GM13977 (cell line): Measurements from ENCODE around the gene PEX26.
"Not testable (repeated sequence)": the region's sequence is repeated elsewhere in the genome, so short reads cannot be mapped to it uniquely, and the experiment has no call there.

Experiments used
- DNase-seq: peaks from one replicate; pipeline ENCODE4 v3.0.0; 2012; ENCODE audit warnings: low spot score
- in situ Hi-C: fragments of 300-500 bp; cut with MboI; formaldehyde crosslinking; loops from one replicate; pipeline ENCODE4 v1.12.0; 2022; ENCODE audit warnings: low sequenced_read_pairs, low pct_unique_long_range_greater_than_20kb, mixed read lengths, inconsistent platforms; ENCODE audit not compliant: unreplicated experiment
- TF ChIP-seq, protein P1 (sequence below): IDR thresholded peaks from 2 replicates; pipeline ENCODE4 v1.5.1; 2012; ENCODE audit warnings: mild to moderate bottlenecking, control low read depth; ENCODE audit not compliant: insufficient read depth; ENCODE audit errors: extremely low read depth, missing control alignments

The PEX26 gene

DNA sequence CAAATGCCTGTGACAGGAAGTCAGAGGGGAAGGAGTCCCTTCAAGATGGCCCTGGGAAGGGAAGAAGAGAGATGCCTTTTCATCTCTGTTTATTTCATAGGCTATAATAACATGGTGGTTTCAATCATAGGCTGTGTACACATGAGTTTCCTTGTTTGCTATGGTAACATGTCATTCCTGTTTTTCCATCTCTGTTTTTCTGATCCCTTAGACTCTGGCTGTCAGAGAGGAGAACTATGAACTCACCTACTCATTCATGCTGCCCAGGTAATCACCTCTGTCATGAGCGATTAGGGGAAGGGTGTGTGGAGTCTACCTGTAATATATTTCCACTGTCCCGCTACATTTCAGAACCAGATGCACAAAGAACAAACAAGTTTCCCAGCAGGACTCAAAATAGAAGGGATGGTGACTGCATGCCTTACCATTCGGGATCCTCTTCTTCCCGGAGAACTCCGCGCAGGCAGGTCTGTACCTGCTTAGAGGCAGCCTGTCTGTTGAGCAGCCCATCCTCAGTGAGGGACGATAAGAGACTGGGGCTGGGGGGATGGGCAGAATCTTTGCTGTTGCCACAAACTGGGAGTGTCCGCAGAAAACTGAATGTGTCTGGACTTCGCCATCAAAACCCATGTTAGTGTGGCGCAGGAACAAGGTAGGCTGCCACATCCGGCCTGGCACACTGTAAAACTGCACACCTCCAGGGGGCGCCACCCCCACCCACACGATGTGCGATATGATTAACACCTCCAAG, 7.1 kb upstream of the PEX26 start:
- no peak for DNase-seq
- in situ Hi-C loops = loop anchor here (10.0 kb wide), 1 partner anchor 236 kb away; no protein-coding TSS in a partner anchor
- TF ChIP-seq, protein P1, sequence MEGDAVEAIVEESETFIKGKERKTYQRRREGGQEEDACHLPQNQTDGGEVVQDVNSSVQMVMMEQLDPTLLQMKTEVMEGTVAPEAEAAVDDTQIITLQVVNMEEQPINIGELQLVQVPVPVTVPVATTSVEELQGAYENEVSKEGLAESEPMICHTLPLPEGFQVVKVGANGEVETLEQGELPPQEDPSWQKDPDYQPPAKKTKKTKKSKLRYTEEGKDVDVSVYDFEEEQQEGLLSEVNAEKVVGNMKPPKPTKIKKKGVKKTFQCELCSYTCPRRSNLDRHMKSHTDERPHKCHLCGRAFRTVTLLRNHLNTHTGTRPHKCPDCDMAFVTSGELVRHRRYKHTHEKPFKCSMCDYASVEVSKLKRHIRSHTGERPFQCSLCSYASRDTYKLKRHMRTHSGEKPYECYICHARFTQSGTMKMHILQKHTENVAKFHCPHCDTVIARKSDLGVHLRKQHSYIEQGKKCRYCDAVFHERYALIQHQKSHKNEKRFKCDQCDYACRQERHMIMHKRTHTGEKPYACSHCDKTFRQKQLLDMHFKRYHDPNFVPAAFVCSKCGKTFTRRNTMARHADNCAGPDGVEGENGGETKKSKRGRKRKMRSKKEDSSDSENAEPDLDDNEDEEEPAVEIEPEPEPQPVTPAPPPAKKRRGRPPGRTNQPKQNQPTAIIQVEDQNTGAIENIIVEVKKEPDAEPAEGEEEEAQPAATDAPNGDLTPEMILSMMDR = peak; percentile 42

DNA sequence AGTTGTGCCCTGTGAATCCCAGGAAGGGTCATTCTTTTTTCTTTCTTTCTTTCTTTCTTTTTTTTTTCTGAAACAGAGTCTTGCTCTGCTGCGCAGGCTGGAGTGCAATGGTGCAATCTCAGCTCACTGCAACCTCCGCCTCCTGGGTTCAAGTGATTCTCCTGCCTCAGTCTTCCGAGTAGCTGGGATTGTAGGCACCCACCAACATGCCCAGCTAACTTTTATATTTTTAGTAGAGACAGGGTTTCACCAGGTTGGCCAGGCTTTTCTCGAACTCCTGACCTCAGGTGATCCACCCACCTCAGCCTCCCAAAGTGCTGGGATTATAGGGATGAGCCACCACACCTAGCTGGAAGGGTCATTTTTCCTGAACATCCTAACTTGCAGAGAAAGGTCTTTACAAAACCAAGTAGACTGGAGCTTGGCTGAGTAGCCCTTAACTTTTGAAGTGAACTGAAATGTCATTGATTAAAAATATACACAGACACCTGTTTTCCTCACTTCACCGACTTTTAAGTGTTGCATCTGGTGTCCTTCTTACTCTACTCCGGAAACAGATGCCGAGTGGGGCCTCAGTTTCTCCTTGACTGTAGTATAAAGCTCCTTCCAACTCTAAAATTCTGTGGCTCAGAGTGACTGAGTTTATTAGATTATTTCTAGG, 6.4 kb upstream of the PEX26 start:
- in situ Hi-C loops = loop anchor here (10.0 kb wide), 1 partner anchor 237 kb away; no protein-coding TSS in a partner anchor
- not testable (repeated sequence) for DNase-seq

DNA sequence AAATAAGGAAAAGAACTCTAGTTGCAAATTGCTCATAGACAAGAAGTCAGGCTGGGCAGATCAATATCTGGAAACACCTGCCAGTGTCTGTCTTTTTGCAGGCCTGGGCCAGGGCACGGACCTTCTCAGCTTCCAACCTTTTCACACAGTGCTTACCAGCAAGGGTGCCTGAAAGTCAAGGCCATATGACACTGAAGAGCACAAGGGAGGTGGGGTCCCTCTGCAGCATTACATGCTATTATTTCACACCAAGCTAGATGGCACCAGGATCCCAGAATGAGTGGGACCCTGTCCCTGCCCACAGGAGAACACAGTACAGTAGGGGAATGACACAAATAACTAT, 5.9 kb upstream of the PEX26 start:
- no peak for DNase-seq
- in situ Hi-C loops = loop anchor here (10.0 kb wide), 1 partner anchor 237 kb away; no protein-coding TSS in a partner anchor

DNA sequence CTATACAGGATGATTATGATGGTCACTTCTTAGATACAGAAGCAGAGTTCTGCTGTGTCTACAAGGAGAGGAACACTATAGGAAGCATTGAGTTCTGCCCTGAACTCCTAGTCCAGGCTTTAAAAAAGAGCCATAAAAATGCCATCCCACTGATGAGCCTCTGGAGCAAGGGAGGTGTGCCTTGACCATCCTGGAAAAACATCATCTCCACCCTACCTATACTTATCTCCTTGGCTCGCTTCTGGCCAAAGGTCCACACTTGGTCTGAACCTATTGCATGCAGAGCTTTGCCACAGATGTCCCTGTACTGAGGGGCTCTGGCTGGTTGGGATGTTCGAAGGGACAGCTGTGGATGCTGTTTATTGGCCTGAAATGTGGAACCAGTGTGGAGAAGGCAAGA, 4.3 kb upstream of the PEX26 start:
- TF ChIP-seq, protein P1 = no peak
- DNase-seq = no peak
- in situ Hi-C loops = loop anchor here (10.0 kb wide), 1 partner anchor 239 kb away; no protein-coding TSS in a partner anchor

More for the DNA sequence above, 5.9 kb upstream of the PEX26 start:
- TF ChIP-seq, protein P1 = no peak

DNA sequence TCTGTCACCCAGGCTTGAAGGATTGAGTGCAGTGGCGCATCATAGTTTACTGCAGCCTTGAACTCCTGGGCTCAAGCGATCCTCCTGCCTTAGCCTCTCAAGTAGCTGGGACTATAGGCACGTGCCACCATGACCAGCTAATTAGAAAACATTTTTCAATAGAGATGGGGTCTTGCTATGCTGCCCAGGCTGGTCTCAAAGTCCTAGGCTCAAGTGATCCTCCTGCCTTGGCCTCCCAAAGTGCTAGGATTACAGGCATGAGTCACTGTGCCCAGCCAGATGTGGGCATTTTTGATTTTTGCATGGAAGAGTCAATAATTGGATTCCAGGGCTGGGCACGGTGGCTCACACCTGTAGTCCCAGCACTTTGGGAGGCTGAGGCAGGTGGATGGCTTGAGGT, 3.9 kb upstream of the PEX26 start:
- not testable (repeated sequence) for DNase-seq
- in situ Hi-C loops = loop anchor here (10.0 kb wide), 1 partner anchor 239 kb away; no protein-coding TSS in a partner anchor

DNA sequence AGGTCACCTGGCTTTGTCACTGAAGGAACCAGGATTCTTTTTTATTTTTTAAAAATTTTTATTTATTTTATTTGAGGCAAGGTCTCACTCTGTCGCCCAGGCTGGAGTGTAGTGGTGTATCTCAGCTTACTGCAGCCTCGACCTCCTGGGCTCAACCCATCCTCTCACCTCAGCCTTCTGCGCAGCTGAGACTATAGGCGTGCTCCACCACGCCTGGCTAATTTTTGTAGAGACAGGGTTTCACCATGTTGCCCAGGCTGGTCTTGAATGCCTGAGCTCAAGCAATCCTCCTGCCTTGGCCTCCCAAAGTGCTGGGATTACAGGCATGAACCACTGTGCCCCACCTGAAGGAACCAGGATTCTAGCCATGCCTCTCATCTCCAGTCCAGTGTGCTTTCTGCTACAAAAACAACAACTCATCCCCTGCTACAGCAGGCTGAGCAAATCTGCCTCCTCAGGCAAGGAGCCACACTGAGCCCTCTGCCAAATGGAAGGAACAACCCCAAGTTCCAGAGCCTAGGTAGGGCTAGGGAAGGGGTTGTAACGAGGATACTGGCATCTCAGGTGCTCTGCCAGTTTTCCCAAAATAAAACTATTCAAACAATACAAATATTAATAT, 2.6 kb upstream of the PEX26 start:
- DNase-seq = no peak
- in situ Hi-C loops = loop anchor here (10.0 kb wide), 1 partner anchor 240 kb away; no protein-coding TSS in a partner anchor
- TF ChIP-seq, protein P1 = no peak

DNA sequence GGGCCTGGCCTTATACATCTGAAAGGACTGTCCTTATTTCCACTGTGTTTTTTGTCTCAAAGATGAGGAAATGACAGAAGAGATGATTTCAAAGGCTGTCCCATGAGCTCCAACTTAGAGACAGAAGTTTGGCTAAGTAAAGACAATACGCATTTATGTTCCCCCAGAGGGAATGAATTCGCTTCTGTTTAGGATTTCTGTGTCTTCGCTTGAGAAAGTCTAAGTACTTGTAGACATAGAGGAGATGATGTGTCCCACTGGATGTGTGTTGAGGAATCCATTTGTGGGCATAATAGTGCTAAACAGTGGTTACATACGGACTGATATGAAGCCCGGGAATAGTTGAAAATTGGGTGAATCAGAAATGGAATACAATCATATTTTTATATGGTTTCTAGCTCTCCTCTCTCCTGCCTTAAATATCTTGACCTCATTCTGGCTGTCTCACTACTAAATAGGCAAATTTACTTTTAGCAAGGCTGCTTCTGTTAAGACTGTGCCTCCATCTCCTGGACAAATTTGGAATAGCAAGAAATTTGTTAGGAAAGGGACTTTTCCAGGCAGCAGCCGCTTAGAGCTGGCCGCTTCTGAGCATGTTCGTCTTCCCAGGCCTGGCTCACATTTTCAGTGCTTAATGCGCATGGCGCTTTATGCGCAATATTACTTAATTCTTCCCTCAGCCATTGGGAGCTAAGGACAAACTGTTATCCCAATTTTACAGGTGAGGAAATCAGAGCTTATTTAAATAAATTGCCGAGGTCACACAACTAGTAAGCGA, 1.9 kb upstream of the PEX26 start:
- DNase-seq = peak; percentile 66
- in situ Hi-C loops = loop anchor here (10.0 kb wide), 1 partner anchor 241 kb away; no protein-coding TSS in a partner anchor

More for the DNA sequence above, 1.9 kb upstream of the PEX26 start:
- TF ChIP-seq, protein P1 = peak; percentile 73
